ENCODE measurements around the gene OR11H7. TPM values are rescaled to one million over a fixed set of nuclear protein-coding genes. Genes with fewer than 3 reads are reported as not detected.

Gene OR11H7
- total RNA-seq (not detected), polyA plus RNA-seq (not detected), total RNA-seq (not detected)

DNA sequence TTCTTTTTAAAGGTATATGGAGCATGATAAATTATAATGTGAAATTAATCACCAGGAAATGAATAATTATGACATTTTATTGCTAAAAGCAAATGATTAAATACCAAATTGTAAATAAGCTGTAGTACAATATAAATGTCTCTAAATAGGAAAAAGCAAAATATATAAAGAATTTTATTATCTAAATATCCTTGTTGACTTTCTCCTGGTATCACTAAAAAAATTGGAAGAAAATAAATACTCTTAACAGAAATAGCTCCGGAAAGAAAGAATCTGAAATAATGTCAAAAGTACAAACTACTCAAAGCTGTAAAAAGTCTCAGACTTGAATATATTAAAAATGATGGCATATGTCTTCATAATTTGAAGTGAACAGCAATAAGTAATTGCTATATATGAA is at the start of gene OR11H7:
Gene OR11H7 (plus strand): TSS at position 301 of the 400 bp plus-strand sequence.
- Mint-ChIP-seq H3K4me1 (no peaks in the 10 kb centered on the region), H3K27ac (no peak within 1 kb of the TSS), H3K4me3 (no peak within 1 kb of the TSS), H3K36me3 (peaks cover 0 to 12% (median 0%) of the 10 kb centered on the region in 5 donors), H3K9me3 (peaks cover 0 to 34% (median 14%) of the 10 kb centered on the region in 11 donors), H3K27me3 (peaks cover 0 to 20% (median 11%) of the 10 kb centered on the region in 5 donors)
- intact Hi-C loops (cut with micrococcal nuclease): no loop called here
- POLR2A ChIA-PET: no interaction called here
- Histone ChIP-seq H3K4me3 (ENCODE audit: low read length) (no peak within 1 kb of the TSS), H3K9me3 (ENCODE audit: control insufficient read depth in 2 of 3, low read length in 3 of 3) (peaks cover 0 to 8% (median 0%) of the 10 kb centered on the region in 3 experiments), H3K4me1 (ENCODE audit: control insufficient read depth in 2 of 2, insufficient read depth in 2 of 2, low read length in 2 of 2) (no peaks in the 10 kb centered on the region), H3K36me3 (ENCODE audit: control insufficient read depth in 2 of 3, insufficient read depth in 3 of 3, low read length in 3 of 3) (no peaks in the 10 kb centered on the region), H3K27ac (ENCODE audit: low read depth, low read length) (no peak within 1 kb of the TSS), H3K27me3 (ENCODE audit: control insufficient read depth in 2 of 2, insufficient read depth in 2 of 2, low read length in 2 of 2) (no peaks in the 10 kb centered on the region)
- no peak for ATAC-seq
- CTCF ChIA-PET: no interaction called here
- no peak for DNase-seq

DNA sequence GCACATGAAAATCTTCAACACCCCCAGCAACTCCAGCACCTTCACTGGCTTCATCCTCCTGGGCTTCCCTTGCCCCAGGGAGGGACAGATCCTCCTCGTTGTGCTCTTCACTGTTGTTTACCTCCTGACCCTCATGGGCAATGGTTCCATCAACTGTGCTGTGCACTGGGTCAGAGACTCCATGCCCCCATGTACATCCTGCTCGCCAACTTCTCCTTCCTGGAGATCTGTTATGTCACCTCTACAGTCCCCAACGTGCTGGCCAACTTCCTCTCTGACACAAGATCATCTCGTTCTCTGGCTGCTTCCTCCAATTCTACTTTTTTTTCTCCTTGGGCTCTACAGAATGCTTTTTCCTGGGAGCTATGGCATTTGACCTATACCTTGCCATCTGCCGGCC is 49.6 kb upstream of the OR11H7 start:
- Mint-ChIP-seq H3K27me3 (peaks cover 0 to 14% (median 4%) of the 10 kb centered on the region in 5 donors), H3K4me1 (no peaks in the 10 kb centered on the region), H3K36me3 (no peaks in the 10 kb centered on the region), H3K27ac (no peak overlapping the region), H3K9me3 (peaks cover 0 to 5% (median 0%) of the 10 kb centered on the region in 11 donors), H3K4me3 (no peak overlapping the region)
- CTCF ChIA-PET: no interaction called here
- ATAC-seq: peak; percentile 58
- Histone ChIP-seq H3K27me3 (ENCODE audit: control insufficient read depth in 2 of 2, insufficient read depth in 2 of 2, low read length in 2 of 2) (no peaks in the 10 kb centered on the region), H3K4me3 (ENCODE audit: low read length) (no peak overlapping the region), H3K36me3 (ENCODE audit: control insufficient read depth in 2 of 3, insufficient read depth in 3 of 3, low read length in 3 of 3) (no peaks in the 10 kb centered on the region), H3K27ac (ENCODE audit: low read depth, low read length) (no peak overlapping the region), H3K4me1 (ENCODE audit: control insufficient read depth in 2 of 2, insufficient read depth in 2 of 2, low read length in 2 of 2) (no peaks in the 10 kb centered on the region), H3K9me3 (ENCODE audit: control insufficient read depth in 2 of 3, low read length in 3 of 3) (no peaks in the 10 kb centered on the region)
- no peak for DNase-seq
- POLR2A ChIA-PET: no interaction called here
- intact Hi-C loops (cut with micrococcal nuclease): no loop called here

- no peaks in the 10 kb centered on the region for H3K36me3 ChIP-seq (ENCODE audit: control insufficient read depth in 2 of 3, insufficient read depth in 3 of 3, low read length in 3 of 3)
- DNase-seq: no peak
- Mint-ChIP-seq H3K36me3 (no peaks in the 10 kb centered on the region), H3K27ac (no peak overlapping the region), H3K4me1 (no peaks in the 10 kb centered on the region), H3K9me3 (peaks cover 0 to 5% (median 0%) of the 10 kb centered on the region in 11 donors), H3K4me3 (no peak overlapping the region), H3K27me3 (peaks cover 0 to 13% (median 4%) of the 10 kb centered on the region in 5 donors)
- no peak overlapping the region for H3K4me3 ChIP-seq (ENCODE audit: low read length)
- intact Hi-C loops (cut with micrococcal nuclease): no loop called here
- no peaks in the 10 kb centered on the region for H3K27me3 ChIP-seq (ENCODE audit: control insufficient read depth in 2 of 2, insufficient read depth in 2 of 2, low read length in 2 of 2)
- ATAC-seq: peak; percentile 57
- no peaks in the 10 kb centered on the region for H3K4me1 ChIP-seq (ENCODE audit: control insufficient read depth in 2 of 2, insufficient read depth in 2 of 2, low read length in 2 of 2)
- H3K27ac ChIP-seq (ENCODE audit: low read depth, low read length): no peak overlapping the region
- CTCF ChIA-PET: no interaction called here
- POLR2A ChIA-PET: no interaction called here
- no peaks in the 10 kb centered on the region for H3K9me3 ChIP-seq (ENCODE audit: control insufficient read depth in 2 of 3, low read length in 3 of 3)
Observed at GRCh38 chr14:20179880-20180279, 48.9 kb upstream of the OR11H7 start.

- Mint-ChIP-seq H3K4me1 (no peaks in the 10 kb centered on the region), H3K36me3 (no peaks in the 10 kb centered on the region), H3K9me3 (peaks cover 0 to 5% (median 0%) of the 10 kb centered on the region in 11 donors), H3K4me3 (no peak overlapping the region), H3K27me3 (peaks cover 0 to 10% (median 6%) of the 10 kb centered on the region in 5 donors), H3K27ac (no peak overlapping the region)
- DNase-seq (no peak), ATAC-seq (no peak)
- Histone ChIP-seq H3K4me1 (ENCODE audit: control insufficient read depth in 2 of 2, insufficient read depth in 2 of 2, low read length in 2 of 2) (no peaks in the 10 kb centered on the region), H3K27me3 (ENCODE audit: control insufficient read depth in 2 of 2, insufficient read depth in 2 of 2, low read length in 2 of 2) (no peaks in the 10 kb centered on the region), H3K27ac (ENCODE audit: low read depth, low read length) (no peak overlapping the region), H3K4me3 (ENCODE audit: low read length) (no peak overlapping the region), H3K36me3 (ENCODE audit: control insufficient read depth in 2 of 3, insufficient read depth in 3 of 3, low read length in 3 of 3) (no peaks in the 10 kb centered on the region), H3K9me3 (ENCODE audit: control insufficient read depth in 2 of 3, low read length in 3 of 3) (no peaks in the 10 kb centered on the region)
- ChIA-PET CTCF (no interaction called here), POLR2A (no interaction called here)
- intact Hi-C loops (cut with micrococcal nuclease): no loop called here
Observed at GRCh38 chr14:20180486-20180885, 48.3 kb upstream of the OR11H7 start.

GRCh38 chr14:20184181-20184580 is 44.6 kb upstream of the OR11H7 start:
- Histone ChIP-seq H3K36me3 (ENCODE audit: control insufficient read depth in 2 of 3, insufficient read depth in 3 of 3, low read length in 3 of 3) (no peaks in the 10 kb centered on the region), H3K4me3 (ENCODE audit: low read length) (no peak overlapping the region), H3K4me1 (ENCODE audit: control insufficient read depth in 2 of 2, insufficient read depth in 2 of 2, low read length in 2 of 2) (no peaks in the 10 kb centered on the region), H3K27ac (ENCODE audit: low read depth, low read length) (no peak overlapping the region), H3K27me3 (ENCODE audit: control insufficient read depth in 2 of 2, insufficient read depth in 2 of 2, low read length in 2 of 2) (no peaks in the 10 kb centered on the region), H3K9me3 (ENCODE audit: control insufficient read depth in 2 of 3, low read length in 3 of 3) (no peaks in the 10 kb centered on the region)
- Mint-ChIP-seq H3K27ac (no peak overlapping the region), H3K27me3 (peaks cover 0 to 13% (median 5%) of the 10 kb centered on the region in 5 donors), H3K36me3 (no peaks in the 10 kb centered on the region), H3K4me1 (no peaks in the 10 kb centered on the region), H3K9me3 (peaks cover 0 to 5% (median 0%) of the 10 kb centered on the region in 11 donors), H3K4me3 (no peak overlapping the region)
- CTCF ChIA-PET: no interaction called here
- DNase-seq (no peak), ATAC-seq (no peak)
- POLR2A ChIA-PET: no interaction called here
- intact Hi-C loops (cut with micrococcal nuclease): no loop called here

DNA sequence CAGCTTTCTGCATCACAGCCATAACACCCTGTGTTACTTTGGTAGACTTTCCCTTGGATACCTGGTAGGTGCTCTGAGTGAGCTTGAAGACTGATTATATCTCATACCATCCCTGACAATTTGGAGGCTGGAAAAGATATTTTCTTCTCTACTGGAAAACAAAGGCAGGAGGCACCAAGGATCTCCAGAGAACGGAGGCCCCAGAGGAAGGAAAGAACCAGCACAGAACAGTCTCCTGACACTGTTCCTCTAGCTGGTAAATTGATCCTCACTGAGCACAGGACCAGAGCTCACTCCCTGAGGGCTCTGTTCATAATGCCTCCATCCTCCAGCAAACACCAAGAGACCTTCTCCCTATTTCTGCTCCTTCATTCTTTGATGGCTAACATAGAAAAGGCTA is 38.2 kb upstream of the OR11H7 start, which contains the start of gene OR11G2:
Gene OR11G2 (plus strand): TSS at position 301 of the 400 bp plus-strand sequence. CDS start 6,542 bp downstream, outside the sequence.
- DNase-seq (no peak), ATAC-seq (no peak)
- Mint-ChIP-seq H3K36me3 (no peaks in the 10 kb centered on the region), H3K4me3 (no peak within 1 kb of the TSS), H3K27me3 (peaks cover 0 to 6% (median 2%) of the 10 kb centered on the region in 5 donors), H3K4me1 (peaks cover 0 to 2% (median 0%) of the 10 kb centered on the region in 7 donors), H3K27ac (no peak within 1 kb of the TSS), H3K9me3 (peaks cover 0 to under 1% (median 0%) of the 10 kb centered on the region in 11 donors)
- Histone ChIP-seq H3K27ac (ENCODE audit: low read depth, low read length) (no peak within 1 kb of the TSS), H3K4me1 (ENCODE audit: control insufficient read depth in 2 of 2, insufficient read depth in 2 of 2, low read length in 2 of 2) (no peaks in the 10 kb centered on the region), H3K4me3 (ENCODE audit: low read length) (no peak within 1 kb of the TSS), H3K36me3 (ENCODE audit: control insufficient read depth in 2 of 3, insufficient read depth in 3 of 3, low read length in 3 of 3) (no peaks in the 10 kb centered on the region), H3K9me3 (ENCODE audit: control insufficient read depth in 2 of 3, low read length in 3 of 3) (no peaks in the 10 kb centered on the region), H3K27me3 (ENCODE audit: control insufficient read depth in 2 of 2, insufficient read depth in 2 of 2, low read length in 2 of 2) (no peaks in the 10 kb centered on the region)
- CTCF ChIA-PET: no interaction called here
- intact Hi-C loops (cut with micrococcal nuclease): no loop called here
- POLR2A ChIA-PET: no interaction called here

DNA sequence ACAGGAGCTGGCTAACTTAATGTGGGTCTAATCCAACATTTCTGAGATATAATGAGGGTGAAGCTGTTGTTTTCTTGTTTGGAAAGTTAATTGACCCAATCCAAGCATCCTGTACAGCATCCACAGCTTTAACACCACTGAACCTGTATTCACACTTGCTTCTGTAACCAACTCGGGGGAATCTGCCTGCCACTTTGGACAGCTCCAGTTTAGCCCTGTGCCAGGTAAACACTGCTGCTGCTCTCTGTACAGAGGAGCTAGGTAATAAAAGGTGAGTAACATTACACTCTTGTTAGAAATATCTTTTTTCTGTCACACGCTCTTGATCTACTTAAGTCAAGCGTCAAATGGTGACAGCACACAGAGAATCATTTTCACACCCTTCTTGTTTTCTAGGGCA is 37.4 kb upstream of the OR11H7 start:
- Histone ChIP-seq H3K27me3 (ENCODE audit: control insufficient read depth in 2 of 2, insufficient read depth in 2 of 2, low read length in 2 of 2) (no peaks in the 10 kb centered on the region), H3K4me1 (ENCODE audit: control insufficient read depth in 2 of 2, insufficient read depth in 2 of 2, low read length in 2 of 2) (no peaks in the 10 kb centered on the region), H3K9me3 (ENCODE audit: control insufficient read depth in 2 of 3, low read length in 3 of 3) (no peaks in the 10 kb centered on the region), H3K36me3 (ENCODE audit: control insufficient read depth in 2 of 3, insufficient read depth in 3 of 3, low read length in 3 of 3) (no peaks in the 10 kb centered on the region), H3K27ac (ENCODE audit: low read depth, low read length) (no peak overlapping the region), H3K4me3 (ENCODE audit: low read length) (no peak overlapping the region)
- POLR2A ChIA-PET: no interaction called here
- CTCF ChIA-PET: no interaction called here
- intact Hi-C loops (cut with micrococcal nuclease): no loop called here
- H3K27me3 Mint-ChIP-seq: peaks cover 0 to 8% (median 0%) of the 10 kb centered on the region in 5 donors
- H3K4me1 Mint-ChIP-seq: peaks cover 0 to 2% (median 0%) of the 10 kb centered on the region in 7 donors
- H3K27ac Mint-ChIP-seq: no peak overlapping the region
- H3K4me3 Mint-ChIP-seq: no peak overlapping the region
- no peak for ATAC-seq
- H3K9me3 Mint-ChIP-seq: no peaks in the 10 kb centered on the region
- H3K36me3 Mint-ChIP-seq: no peaks in the 10 kb centered on the region
- DNase-seq: no peak

Data from naive thymus-derived CD4-positive, alpha-beta T cell (primary cell).